Upper lobe of left lung (tissue), 6 donors: ENCODE measurements around the gene CFAP58. TPM values are rescaled to one million over a fixed set of nuclear protein-coding genes. Genes with fewer than 3 reads are reported as not detected.

Experiments
- ATAC-seq, 2 donors: fragments of 200-7000 bp; cut with Tn5 transposase; one replicate each; pipeline ENCODE4 v1.9.1; 2022; ENCODE audit warnings: mild to moderate bottlenecking in 2 of 2, moderate library complexity in 2 of 2; ENCODE audit not compliant: low FRiP score in 2 of 2
- DNase-seq, 2 donors: peaks; one replicate each; pipeline ENCODE4 v3.0.0-alpha.2; 2019 to 2020
- H3K27ac ChIP-seq, 4 donors: fragments of 200-600 bp; sonication (generic); one replicate each; pipeline ENCODE4 v1.5.1; 2016 to 2019
- H3K27me3 ChIP-seq, 4 donors: fragments of 200-600 bp; sonication (generic); one replicate each; pipeline ENCODE4 v1.5.1; 2017 to 2019
- H3K36me3 ChIP-seq, 4 donors: fragments of 200-600 bp; sonication (generic); one replicate each; pipeline ENCODE4 v1.5.1; 2016 to 2019
- H3K4me1 ChIP-seq, 4 donors: fragments of 200-600 bp; sonication (generic); one replicate each; pipeline ENCODE4 v1.5.1; 2018 to 2019
- H3K4me3 ChIP-seq, 4 donors: fragments of 200-600 bp; sonication (generic); one replicate each; pipeline ENCODE4 v1.5.1; 2017 to 2019; ENCODE audit warnings: mild to moderate bottlenecking in 2 of 4, moderate library complexity in 1 of 4
- H3K9me3 ChIP-seq, 4 donors: fragments of 200-600 bp; sonication (generic); one replicate each; pipeline ENCODE4 v1.5.1; 2018 to 2019
- CTCF ChIP-seq, 6 experiments: fragments of 450-650 bp in 4 of 6; fragments of 200-600 bp in 2 of 6; sonication (generic) in 2 of 6; IDR thresholded peaks; one replicate each; pipeline ENCODE4 v1.5.1; 2016 to 2019; ENCODE audit warnings: antibody characterized with exemption in 6 of 6
- EP300 ChIP-seq, 4 donors: sonication (generic); formaldehyde crosslinking; IDR thresholded peaks; one replicate each; pipeline ENCODE4 v1.5.1; 2017; ENCODE audit warnings: antibody characterized with exemption in 4 of 4, control low read depth in 2 of 4
- POLR2A ChIP-seq, 4 donors: fragments of 450-650 bp; IDR thresholded peaks; one replicate each; pipeline ENCODE4 v1.5.1; 2016 to 2017; ENCODE audit warnings: antibody characterized with exemption in 4 of 4, mild to moderate bottlenecking in 2 of 4
- POLR2AphosphoS5 ChIP-seq, 2 donors: sonication (generic); formaldehyde crosslinking; IDR thresholded peaks; one replicate each; pipeline ENCODE4 v1.5.1; 2017; ENCODE audit warnings: antibody characterized with exemption in 2 of 2
- WGBS, 2 donors: methylation state at CpG; one replicate each; pipeline ENCODE4 v1.1.5; 2017 to 2018; 5-methylcytosine and 5-hydroxymethylcytosine counted together
- total RNA-seq, 6 donors: library from RNA; depleted of rRNA in 4 of 6; stranded (reverse); fragments of >200 nt in 4 of 6; gene quantifications; one replicate each; pipeline versions ENCODE4 v1.1.0 to v1.2.1, GENCODE V29; 2016 to 2021
- donor health status: DM: no; HTN: no; CAD: no; lungs with moderate emphysema.
- donor health status: DM: no; HTN: yes; CAD: no; lungs with severe emphysema.

Gene CFAP58
- total RNA-seq, 6 donors from 2014 or later: 0.14 to 11.0 (median 1.0) TPM

GRCh38 chr10:104347295-104348045, 6.2 kb upstream of the CFAP58 start:
- Histone ChIP-seq H3K36me3 (no peaks in the 10 kb centered on the region), H3K4me1 (peaks cover 17 to 32% (median 25%) of the 10 kb centered on the region in 4 donors), H3K27ac (peak overlapping the region in 1 of 4 donors; percentile 86), H3K27me3 (no peaks in the 10 kb centered on the region), H3K4me3 (no peak overlapping the region), H3K9me3 (no peaks in the 10 kb centered on the region)
- 71 to 86% methylated on average over 4 of the region's 4 CpGs for WGBS, 2 donors
- DNase-seq (no peak), ATAC-seq (no peak)
- TF ChIP-seq EP300 (IDR thresholded peaks at IDR 0.05) (no peak), CTCF (IDR thresholded peaks at IDR 0.05) (no peak), POLR2AphosphoS5 (IDR thresholded peaks at IDR 0.05) (no peak), POLR2A (IDR thresholded peaks at IDR 0.05) (no peak)

GRCh38 chr10:104348601-104349000, 5.0 kb upstream of the CFAP58 start:
- 65 to 71% methylated on average over 2 of the region's 2 CpGs for WGBS, 2 donors
- H3K36me3 ChIP-seq: no peaks in the 10 kb centered on the region
- H3K9me3 ChIP-seq: no peaks in the 10 kb centered on the region
- H3K27ac ChIP-seq: peak overlapping the region; percentile 78 to 86 (median 84)
- TF ChIP-seq POLR2AphosphoS5 (IDR thresholded peaks at IDR 0.05) (peak in 1 of 2 donors; percentile 19), POLR2A (IDR thresholded peaks at IDR 0.05) (no peak), EP300 (IDR thresholded peaks at IDR 0.05) (no peak), CTCF (IDR thresholded peaks at IDR 0.05) (no peak)
- DNase-seq (no peak), ATAC-seq (no peak)
- H3K4me3 ChIP-seq: no peak overlapping the region
- no peaks in the 10 kb centered on the region for H3K27me3 ChIP-seq
- H3K4me1 ChIP-seq: peaks cover 25 to 42% (median 32%) of the 10 kb centered on the region in 4 donors

- DNase-seq: peak in 1 of 2 donors; percentile 70
- Histone ChIP-seq H3K27ac (peak overlapping the region; percentile 78 to 86 (median 84)), H3K36me3 (no peaks in the 10 kb centered on the region), H3K4me1 (peaks cover 30 to 47% (median 38%) of the 10 kb centered on the region in 4 donors), H3K27me3 (no peaks in the 10 kb centered on the region), H3K4me3 (peak overlapping the region in 2 of 4 donors; percentile 19 to 21), H3K9me3 (no peaks in the 10 kb centered on the region)
- ATAC-seq: peak; percentile 59 to 80
- TF ChIP-seq EP300 (IDR thresholded peaks at IDR 0.05) (peak in 1 of 4 donors; percentile 68), CTCF (IDR thresholded peaks at IDR 0.05) (no peak), POLR2AphosphoS5 (IDR thresholded peaks at IDR 0.05) (peak; percentile 36 to 89), POLR2A (IDR thresholded peaks at IDR 0.05) (no peak)
- 17 to 20% methylated on average over 5 of the region's 5 CpGs for WGBS, 2 donors
Observed at GRCh38 chr10:104349623-104350126, 4.0 kb upstream of the CFAP58 start.

GRCh38 chr10:104350127-104350635, 3.5 kb upstream of the CFAP58 start:
- Histone ChIP-seq H3K27ac (peak overlapping the region; percentile 78 to 86 (median 84)), H3K9me3 (no peaks in the 10 kb centered on the region), H3K27me3 (no peaks in the 10 kb centered on the region), H3K4me1 (peaks cover 30 to 47% (median 38%) of the 10 kb centered on the region in 4 donors), H3K36me3 (no peaks in the 10 kb centered on the region), H3K4me3 (peak overlapping the region in 2 of 4 donors; percentile 19 to 21)
- ATAC-seq (peak; percentile 63 to 84), DNase-seq (no peak)
- 23 to 32% methylated on average over 6 of the region's 6 CpGs for WGBS, 2 donors
- no peak for TF ChIP-seq EP300 (IDR thresholded peaks at IDR 0.05)
- TF ChIP-seq POLR2A (IDR thresholded peaks at IDR 0.05): no peak
- peak; percentile 59 to 82 (median 68) for TF ChIP-seq CTCF (IDR thresholded peaks at IDR 0.05)
- no peak for TF ChIP-seq POLR2AphosphoS5 (IDR thresholded peaks at IDR 0.05)
